Activated naive CD4-positive, alpha-beta T cell treated with anti-CD3 and anti-CD28 coated beads for 36 hours (primary cell): Measurements from ENCODE around the gene GNPTAB. TPM values are rescaled to one million over a fixed set of nuclear protein-coding genes. Genes with fewer than 3 reads are reported as not detected.
"Not testable (repeated sequence)": the region's sequence is repeated elsewhere in the genome, so short reads cannot be mapped to it uniquely, and the experiment has no call there.

Experiments used
- CTCF ChIA-PET: fragments of 350-600 bp; sonication (Branson Sonifier 250); formaldehyde crosslinking; loops from one replicate; lab custom pipeline; 2021; ENCODE audit warnings: antibody characterized with exemption; lab: Charles Lee
- DNase-seq: peaks from one replicate; pipeline ENCODE4 v3.0.0-alpha.2; 2020
- H3K27ac Mint-ChIP-seq: one replicate; pipeline ENCODE4 v1.8.0; 2021; ENCODE audit warnings: mild to moderate bottlenecking, mixed read lengths
- H3K27me3 Mint-ChIP-seq: one replicate; pipeline ENCODE4 v1.8.0; 2021; ENCODE audit warnings: low read depth, mixed read lengths
- H3K36me3 Mint-ChIP-seq: one replicate; pipeline ENCODE4 v1.8.0; 2021; ENCODE audit warnings: low read depth, mixed read lengths
- H3K4me1 Mint-ChIP-seq: one replicate; pipeline ENCODE4 v1.8.0; 2021; ENCODE audit warnings: low read depth, mixed read lengths
- H3K4me3 Mint-ChIP-seq: one replicate; pipeline ENCODE4 v1.8.0; 2021; ENCODE audit warnings: mild to moderate bottlenecking, moderate library complexity, mixed read lengths
- H3K9me3 Mint-ChIP-seq: one replicate; pipeline ENCODE4 v1.8.0; 2021; ENCODE audit warnings: mixed read lengths
- intact Hi-C: fragments of 100-400 bp; cut with micrococcal nuclease; formaldehyde crosslinking; loops from one replicate; pipeline ENCODE4 v1.15.1; 2023
- total RNA-seq, 2 experiments: library from RNA; stranded (reverse); gene quantifications; one replicate each; pipeline ENCODE4 v1.2.3, GENCODE V29; 2021

GNPTAB gene
- total RNA-seq, 2 experiments from 2014 or later: 13.6 to 13.7 TPM

GRCh38 chr12:101745481-101745880, 85.3 kb downstream of the GNPTAB start:
- intact Hi-C loops: no loop called here
- no peak for DNase-seq
- no peaks in the 10 kb centered on the region for H3K4me1 Mint-ChIP-seq

GRCh38 chr12:101743724-101744472, 86.9 kb downstream of the GNPTAB start:
- intact Hi-C loops: loop anchor here (5.0 kb wide), 1 partner anchor 172 kb away; no protein-coding TSS in a partner anchor
- H3K27ac Mint-ChIP-seq: no peak overlapping the region
- CTCF ChIA-PET: no interaction called here
- H3K27me3 Mint-ChIP-seq: no peaks in the 10 kb centered on the region
- H3K9me3 Mint-ChIP-seq: no peaks in the 10 kb centered on the region
- H3K4me1 Mint-ChIP-seq: no peaks in the 10 kb centered on the region
- peaks cover 15% of the 10 kb centered on the region for H3K36me3 Mint-ChIP-seq
- H3K4me3 Mint-ChIP-seq: no peak overlapping the region
- no peak for DNase-seq

More at GRCh38 chr12:101745481-101745880, 85.3 kb downstream of the GNPTAB start:
- H3K27me3 Mint-ChIP-seq: no peaks in the 10 kb centered on the region
- H3K36me3 Mint-ChIP-seq: peaks cover 15% of the 10 kb centered on the region
- no peaks in the 10 kb centered on the region for H3K9me3 Mint-ChIP-seq
- CTCF ChIA-PET: interaction anchor here (1.1 to 2.0 kb wide), 3 partner anchors 28 to 351 kb away, joined by 3 to 4 read pairs (median 3); no protein-coding TSS in a partner anchor
- no peak overlapping the region for H3K4me3 Mint-ChIP-seq
- no peak overlapping the region for H3K27ac Mint-ChIP-seq

GRCh38 chr12:101743242-101743641, 87.5 kb downstream of the GNPTAB start:
- intact Hi-C loops: loop anchor here (5.0 kb wide), 1 partner anchor 171 kb away; no protein-coding TSS in a partner anchor
- DNase-seq: no peak
- Mint-ChIP-seq H3K27me3 (no peaks in the 10 kb centered on the region), H3K27ac (no peak overlapping the region), H3K4me1 (no peaks in the 10 kb centered on the region), H3K9me3 (no peaks in the 10 kb centered on the region), H3K4me3 (no peak overlapping the region), H3K36me3 (peaks cover 19% of the 10 kb centered on the region)
- CTCF ChIA-PET: no interaction called here

- H3K27me3 Mint-ChIP-seq: no peaks in the 10 kb centered on the region
- H3K4me3 Mint-ChIP-seq: no peak overlapping the region
- CTCF ChIA-PET: no interaction called here
- DNase-seq: no peak
- H3K27ac Mint-ChIP-seq: no peak overlapping the region
- no peaks in the 10 kb centered on the region for H3K9me3 Mint-ChIP-seq
- no peaks in the 10 kb centered on the region for H3K4me1 Mint-ChIP-seq
- intact Hi-C loops: loop anchor here (5.0 kb wide), 1 partner anchor 169 kb away; no protein-coding TSS in a partner anchor
- H3K36me3 Mint-ChIP-seq: peaks cover 21% of the 10 kb centered on the region
Observed at GRCh38 chr12:101740980-101741379, 89.8 kb downstream of the GNPTAB start.

- intact Hi-C loops: loop anchor here (5.0 kb wide), 1 partner anchor 168 kb away; no protein-coding TSS in a partner anchor
- no peak for DNase-seq
- Mint-ChIP-seq H3K4me3 (no peak overlapping the region), H3K9me3 (no peaks in the 10 kb centered on the region), H3K4me1 (no peaks in the 10 kb centered on the region), H3K36me3 (peaks cover 21% of the 10 kb centered on the region), H3K27ac (no peak overlapping the region), H3K27me3 (no peaks in the 10 kb centered on the region)
- CTCF ChIA-PET: no interaction called here
Observed at GRCh38 chr12:101740566-101740965, 90.2 kb downstream of the GNPTAB start.

GRCh38 chr12:101738920-101739665, 91.7 kb downstream of the GNPTAB start, which contains the start of gene SYCP3:
Gene SYCP3, minus strand, starts transcription at chr12:101739462. Its CDS starts 1,527 bp downstream, at chr12:101737935.
- Mint-ChIP-seq H3K36me3 (peaks cover 15% of the 10 kb centered on the region), H3K4me1 (no peaks in the 10 kb centered on the region), H3K27ac (no peak within 1 kb of the TSS), H3K4me3 (no peak within 1 kb of the TSS), H3K9me3 (no peaks in the 10 kb centered on the region), H3K27me3 (no peaks in the 10 kb centered on the region)
- CTCF ChIA-PET: no interaction called here
- no peak for DNase-seq
- intact Hi-C loops: no loop called here

- peaks cover 9% of the 10 kb centered on the region for H3K36me3 Mint-ChIP-seq
- no peak overlapping the region for H3K4me3 Mint-ChIP-seq
- no peaks in the 10 kb centered on the region for H3K27me3 Mint-ChIP-seq
- intact Hi-C loops: no loop called here
- no peak for DNase-seq
- no peak overlapping the region for H3K27ac Mint-ChIP-seq
- no peaks in the 10 kb centered on the region for H3K9me3 Mint-ChIP-seq
- no peaks in the 10 kb centered on the region for H3K4me1 Mint-ChIP-seq
- CTCF ChIA-PET: no interaction called here
Observed at GRCh38 chr12:101737476-101737875, 93.3 kb downstream of the GNPTAB start.

GRCh38 chr12:101734482-101734881, 96.3 kb downstream of the GNPTAB start:
- H3K27ac Mint-ChIP-seq, H3K9me3 Mint-ChIP-seq, H3K4me1 Mint-ChIP-seq, DNase-seq, H3K4me3 Mint-ChIP-seq, intact Hi-C loops, H3K27me3 Mint-ChIP-seq: not testable (repeated sequence)
- H3K36me3 Mint-ChIP-seq: peaks cover 15% of the 10 kb centered on the region
- CTCF ChIA-PET: interaction anchor here (1.6 kb wide), 1 partner anchor 104 kb away, joined by 4 read pairs; no protein-coding TSS in a partner anchor

GRCh38 chr12:101733166-101733565, 97.6 kb downstream of the GNPTAB start:
- intact Hi-C loops: no loop called here
- no peaks in the 10 kb centered on the region for H3K27me3 Mint-ChIP-seq
- no peak for DNase-seq
- CTCF ChIA-PET: no interaction called here
- peaks cover 11% of the 10 kb centered on the region for H3K36me3 Mint-ChIP-seq
- H3K4me3 Mint-ChIP-seq: no peak overlapping the region
- no peaks in the 10 kb centered on the region for H3K4me1 Mint-ChIP-seq
- H3K27ac Mint-ChIP-seq: no peak overlapping the region
- no peaks in the 10 kb centered on the region for H3K9me3 Mint-ChIP-seq

- Mint-ChIP-seq H3K4me1 (no peaks in the 10 kb centered on the region), H3K27ac (no peak overlapping the region), H3K4me3 (no peak overlapping the region), H3K9me3 (no peaks in the 10 kb centered on the region), H3K36me3 (peaks cover 7% of the 10 kb centered on the region), H3K27me3 (no peaks in the 10 kb centered on the region)
- intact Hi-C loops: no loop called here
- no peak for DNase-seq
- CTCF ChIA-PET: no interaction called here
Observed at GRCh38 chr12:101732318-101732717, 98.4 kb downstream of the GNPTAB start.

- no peaks in the 10 kb centered on the region for H3K27me3 Mint-ChIP-seq
- peaks cover 5% of the 10 kb centered on the region for H3K4me1 Mint-ChIP-seq
- peaks cover 10% of the 10 kb centered on the region for H3K36me3 Mint-ChIP-seq
- H3K9me3 Mint-ChIP-seq: no peaks in the 10 kb centered on the region
- DNase-seq: no peak
- no peak overlapping the region for H3K27ac Mint-ChIP-seq
- no peak overlapping the region for H3K4me3 Mint-ChIP-seq
- CTCF ChIA-PET: interaction anchor here (0.6 kb wide), 1 partner anchor 26 kb away, joined by 3 read pairs; no protein-coding TSS in a partner anchor
- intact Hi-C loops: no loop called here
Observed at GRCh38 chr12:101729842-101730241, 100.9 kb downstream of the GNPTAB start.

GRCh38 chr12:101727098-101727497, 103.7 kb downstream of the GNPTAB start:
- no peak for DNase-seq
- H3K27ac Mint-ChIP-seq: no peak overlapping the region
- intact Hi-C loops: no loop called here
- H3K4me1 Mint-ChIP-seq: peaks cover 5% of the 10 kb centered on the region
- no peak overlapping the region for H3K4me3 Mint-ChIP-seq
- H3K27me3 Mint-ChIP-seq: no peaks in the 10 kb centered on the region
- CTCF ChIA-PET: no interaction called here
- no peaks in the 10 kb centered on the region for H3K9me3 Mint-ChIP-seq
- H3K36me3 Mint-ChIP-seq: peaks cover 8% of the 10 kb centered on the region
